ENCODE results near the gene HGFAC. TPM values are rescaled to one million over a fixed set of nuclear protein-coding genes. Genes with fewer than 3 reads are reported as not detected.
"Not testable (repeated sequence)": the region's sequence is repeated elsewhere in the genome, so short reads cannot be mapped to it uniquely, and the experiment has no call there.

HGFAC gene
- polyA plus RNA-seq (ENCODE audit: insufficient read length), result 3.0 TPM

GRCh38 chr4:3441501-3442459, at the start of gene HGFAC:
TSS of gene HGFAC (plus strand) at chr4:3441968. CDS start at chr4:3442002, 34 bp downstream.
- DNase-seq, result no peak

GRCh38 chr4:3392321-3392720, 49.4 kb upstream of the HGFAC start:
- no peak for DNase-seq

- no peak for DNase-seq
Observed at GRCh38 chr4:3393171-3393570, 48.6 kb upstream of the HGFAC start.

DNA sequence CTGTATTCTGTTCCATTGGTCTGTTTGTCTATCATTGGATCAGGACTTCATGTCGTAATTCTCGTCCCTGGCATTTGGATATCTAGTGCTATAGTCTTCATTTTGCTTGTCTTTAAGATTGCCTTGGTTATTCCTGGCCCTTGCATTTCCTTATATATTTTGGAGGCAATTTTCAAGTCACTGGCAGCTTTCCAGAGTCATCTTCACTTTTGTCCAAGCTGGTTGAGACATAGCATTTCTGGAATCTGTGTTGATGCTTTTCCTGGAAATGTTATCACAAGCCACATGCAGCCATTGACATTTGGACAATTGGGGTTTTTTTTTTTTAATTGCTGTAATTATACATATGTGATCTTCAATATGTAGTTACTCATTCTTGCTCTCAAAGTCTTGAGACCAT, 45.2 kb upstream of the HGFAC start:
- no peak for DNase-seq

DNA sequence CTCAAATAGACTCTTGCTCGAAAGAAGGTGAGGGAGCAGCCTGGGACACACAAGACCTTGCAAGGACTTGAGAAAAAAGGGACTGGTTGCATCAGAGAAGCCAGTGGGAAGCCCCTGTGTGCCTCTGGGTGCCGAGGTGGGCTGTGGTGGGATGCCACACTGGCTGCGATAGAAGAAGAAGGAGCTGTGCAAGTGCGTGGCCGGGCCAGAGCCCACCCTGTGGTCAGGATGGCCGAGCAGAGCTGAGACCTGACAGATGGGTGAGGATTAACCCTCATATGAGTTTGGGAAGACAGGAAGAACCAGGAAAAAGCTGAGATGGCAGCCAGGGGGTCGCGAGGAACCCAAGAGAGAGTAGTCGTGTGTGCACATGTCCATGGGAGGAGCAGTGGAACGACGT, 44.6 kb upstream of the HGFAC start:
- DNase-seq, result no peak

GRCh38 chr4:3399277-3400194, 42.2 kb upstream of the HGFAC start:
- DNase-seq, result no peak

DNA sequence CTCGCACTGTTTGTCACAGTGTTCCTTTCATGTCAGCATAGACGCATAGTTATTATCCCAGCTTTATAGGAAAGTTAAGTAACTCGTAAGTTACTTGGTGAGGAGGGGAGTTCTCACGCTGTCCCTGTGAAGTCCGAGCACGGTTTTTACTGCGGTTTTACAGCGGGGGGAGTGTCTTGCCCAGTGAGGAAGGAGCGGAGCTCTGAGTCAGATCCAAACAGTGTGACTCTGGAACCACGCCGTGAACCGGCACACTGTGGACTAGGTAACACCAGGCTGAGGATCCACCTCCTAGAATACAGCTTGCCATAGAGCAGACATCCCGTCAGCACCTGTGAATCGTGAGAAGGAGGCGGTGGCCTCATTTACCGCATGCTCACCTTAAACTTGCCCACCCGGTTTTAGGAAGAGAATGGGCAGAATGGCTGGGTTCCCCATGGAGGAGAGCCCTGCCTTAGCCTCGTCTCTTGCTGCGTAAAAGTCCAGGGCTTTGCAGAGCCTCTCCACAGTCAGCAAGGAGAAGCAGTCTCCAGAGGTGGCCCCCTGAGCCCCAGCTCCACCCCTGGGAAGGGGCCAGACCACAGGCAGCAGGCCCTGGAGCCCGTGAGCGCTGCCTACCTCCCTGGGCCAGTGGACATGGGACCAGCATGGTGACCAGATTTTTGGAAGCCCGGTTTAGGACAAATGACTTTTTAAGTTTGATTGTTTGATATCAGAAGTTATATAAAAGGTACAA, 40.2 kb upstream of the HGFAC start:
- DNase-seq, result no peak

GRCh38 chr4:3402491-3403347, 39.0 kb upstream of the HGFAC start:
- DNase-seq, result no peak

DNA sequence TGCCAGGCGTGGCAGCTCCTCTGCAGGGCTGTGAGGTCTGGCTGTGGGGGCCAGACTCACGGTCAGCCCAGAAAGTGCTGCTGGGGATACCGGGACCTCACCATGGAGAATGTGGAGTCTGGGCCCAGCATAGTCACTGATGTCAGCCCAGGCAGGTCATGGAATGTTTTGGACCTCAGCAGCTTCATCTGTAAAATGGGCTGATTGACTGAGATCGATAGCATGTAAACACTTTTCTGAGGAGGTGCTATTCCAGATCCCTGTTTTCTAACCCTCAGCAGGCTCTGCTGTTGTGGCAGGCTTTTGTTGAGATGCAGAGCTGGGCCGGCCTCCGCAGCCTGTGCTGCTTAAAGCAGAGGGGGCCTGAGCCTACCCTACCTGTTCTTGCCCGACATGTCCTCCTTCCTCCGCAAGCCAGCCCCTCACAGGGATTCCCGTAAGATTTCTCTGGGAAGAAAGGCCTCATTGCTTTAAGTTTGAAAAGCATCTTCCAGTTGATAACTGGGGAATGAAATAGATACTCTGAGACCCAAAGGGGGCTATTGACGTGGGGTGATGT, 38.3 kb upstream of the HGFAC start:
- DNase-seq, result no peak

GRCh38 chr4:3404546-3404945, 37.2 kb upstream of the HGFAC start:
- DNase-seq, result no peak

GRCh38 chr4:3405176-3405575, 36.6 kb upstream of the HGFAC start:
- DNase-seq, result no peak

DNA sequence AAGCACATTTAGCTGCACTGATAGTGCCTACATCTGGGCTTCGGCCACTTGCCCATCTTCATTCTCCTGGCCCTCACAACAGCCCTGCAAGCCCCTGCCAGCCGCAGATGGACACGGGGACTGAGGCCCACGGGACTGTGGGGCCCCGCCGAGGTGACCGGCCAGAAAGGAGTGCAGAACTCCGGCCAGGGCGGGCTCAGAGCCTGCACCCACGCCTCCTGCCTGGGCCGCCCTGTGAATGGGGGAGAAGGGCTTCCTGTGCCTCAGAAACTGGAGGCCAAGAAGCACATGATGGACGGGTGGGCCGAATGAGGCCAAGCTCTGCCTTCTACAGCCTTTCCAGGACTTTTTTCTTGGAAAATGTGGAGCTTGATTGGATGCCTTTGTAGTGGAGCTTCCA, 35.7 kb upstream of the HGFAC start:
- DNase-seq, result no peak

GRCh38 chr4:3406431-3406830, 35.3 kb upstream of the HGFAC start:
- DNase-seq, result no peak

- no peak for DNase-seq
Observed at GRCh38 chr4:3407171-3407771, 34.5 kb upstream of the HGFAC start.

- no peak for DNase-seq
Observed at GRCh38 chr4:3407930-3408792, 33.6 kb upstream of the HGFAC start.

DNA sequence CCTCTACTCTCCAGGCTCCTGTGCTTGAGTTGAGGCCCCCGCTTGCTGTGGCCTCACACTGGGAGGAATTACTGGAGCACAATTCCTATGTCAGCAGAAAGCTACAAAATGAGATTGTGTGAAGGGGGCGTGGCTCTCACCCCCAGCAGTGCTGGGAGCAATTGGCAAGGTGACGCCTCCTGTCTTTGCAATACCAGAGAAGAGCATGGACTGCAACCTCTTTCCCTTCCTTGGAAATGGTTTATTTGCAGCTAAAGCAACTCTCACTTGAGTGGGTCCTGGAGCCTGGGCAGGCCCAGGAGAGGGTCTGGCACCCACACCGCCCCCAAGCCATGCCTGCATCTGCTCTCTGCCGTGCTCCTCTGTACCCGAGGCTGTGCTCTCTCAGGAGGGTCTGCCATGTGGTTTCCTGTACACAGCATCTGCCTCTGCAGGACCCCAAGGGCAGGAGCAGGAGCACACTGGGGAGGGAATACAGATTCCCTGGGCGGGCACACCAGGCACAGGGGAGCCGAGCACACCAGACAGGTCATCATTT, 32.9 kb upstream of the HGFAC start:
- no peak for DNase-seq

DNA sequence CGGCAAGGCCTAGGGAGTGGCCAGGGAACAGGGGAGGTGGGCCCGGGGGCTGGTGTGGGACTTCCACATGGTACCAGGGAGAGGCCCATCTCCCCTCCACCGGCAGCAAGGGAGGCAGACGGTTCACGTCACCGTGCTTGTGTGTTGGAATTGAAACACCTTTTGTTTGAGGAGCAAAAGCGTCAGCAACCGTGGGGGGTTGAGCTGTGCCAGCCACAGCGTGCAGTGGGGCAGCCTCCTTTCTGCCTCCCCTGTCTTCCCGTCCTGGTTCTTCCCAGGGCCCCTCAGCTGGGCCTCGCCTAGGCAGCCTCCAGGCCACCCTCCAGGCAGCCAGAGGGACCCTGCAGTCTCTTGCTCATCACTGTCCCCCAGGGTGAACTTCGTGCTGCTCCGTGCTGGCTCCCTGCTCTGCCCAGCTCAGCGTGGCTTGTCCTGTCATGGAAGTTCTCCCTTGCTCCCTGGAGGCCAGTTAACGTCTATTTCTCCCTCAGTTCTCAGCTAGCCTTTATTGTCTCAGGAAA, 32.1 kb upstream of the HGFAC start:
- DNase-seq, result no peak

DNA sequence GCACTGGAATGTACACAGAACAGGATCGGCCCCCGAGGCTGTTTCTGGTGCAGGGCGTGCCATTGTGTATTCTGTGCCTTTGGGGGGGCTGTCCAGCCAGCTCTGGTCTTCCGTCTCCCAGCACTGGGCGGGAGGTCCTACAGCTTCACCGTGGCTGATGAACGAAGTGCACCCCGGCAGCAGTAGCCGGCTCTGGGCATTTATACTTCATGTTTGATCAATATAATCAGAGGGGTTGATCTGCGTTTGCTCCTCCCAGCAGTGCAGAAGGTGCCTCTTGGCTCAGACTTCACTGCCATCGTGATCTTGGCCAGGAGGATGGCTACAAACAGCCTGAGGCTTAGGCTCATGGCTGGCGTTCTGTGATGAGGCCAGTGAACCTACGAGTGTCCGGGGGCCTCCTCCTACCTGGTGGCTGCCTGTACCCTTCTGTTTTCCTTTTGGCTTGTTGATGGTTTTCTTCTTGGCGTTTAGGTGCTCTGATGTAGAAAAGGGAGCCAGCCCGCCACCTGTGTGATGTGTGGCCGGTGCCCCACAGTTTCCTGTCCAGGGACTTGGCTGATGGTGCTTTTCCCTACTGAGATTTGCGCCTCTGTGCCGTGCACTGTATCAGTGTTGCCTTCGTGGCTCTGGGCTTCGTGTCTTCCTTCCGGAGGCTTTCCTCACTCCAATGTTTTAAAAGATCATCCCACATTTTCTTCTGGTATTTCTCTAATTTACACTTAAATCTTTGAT, 31.2 kb upstream of the HGFAC start:
- DNase-seq, result no peak

DNA sequence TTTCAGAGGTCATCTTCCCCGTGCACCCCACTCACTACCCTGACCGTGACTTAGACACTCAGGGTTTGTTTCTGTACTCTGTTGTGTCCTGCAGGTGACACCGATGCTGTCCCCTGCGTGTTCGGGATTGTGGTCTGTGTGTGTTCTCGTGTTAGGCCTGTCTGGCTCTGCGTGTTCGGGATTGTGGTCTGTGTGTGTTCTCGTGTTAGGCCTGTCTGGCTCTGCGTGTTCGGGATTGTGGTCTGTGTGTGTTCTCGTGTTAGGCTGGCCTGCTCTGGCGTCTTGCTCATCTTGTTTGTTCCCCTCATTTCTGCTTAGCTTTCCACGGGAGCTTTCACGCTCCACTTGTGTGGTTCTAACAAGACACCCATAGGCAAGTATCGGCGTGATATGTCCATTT, 30.6 kb upstream of the HGFAC start:
- not testable (repeated sequence) for DNase-seq

Measured in hindlimb muscle (tissue), 1 donor.